GM21737 (cell line): ENCODE measurements around the gene PAPSS1.
"Not testable (repeated sequence)": the region's sequence is repeated elsewhere in the genome, so short reads cannot be mapped to it uniquely, and the experiment has no call there.

Experiments
- ATAC-seq: cut with Tn5 transposase; IDR thresholded peaks from one replicate; pipeline ENCODE4 v1.9.1; 2021; ENCODE audit warnings: mild to moderate bottlenecking, moderate library complexity; ENCODE audit not compliant: unreplicated experiment

PAPSS1 gene

DNA sequence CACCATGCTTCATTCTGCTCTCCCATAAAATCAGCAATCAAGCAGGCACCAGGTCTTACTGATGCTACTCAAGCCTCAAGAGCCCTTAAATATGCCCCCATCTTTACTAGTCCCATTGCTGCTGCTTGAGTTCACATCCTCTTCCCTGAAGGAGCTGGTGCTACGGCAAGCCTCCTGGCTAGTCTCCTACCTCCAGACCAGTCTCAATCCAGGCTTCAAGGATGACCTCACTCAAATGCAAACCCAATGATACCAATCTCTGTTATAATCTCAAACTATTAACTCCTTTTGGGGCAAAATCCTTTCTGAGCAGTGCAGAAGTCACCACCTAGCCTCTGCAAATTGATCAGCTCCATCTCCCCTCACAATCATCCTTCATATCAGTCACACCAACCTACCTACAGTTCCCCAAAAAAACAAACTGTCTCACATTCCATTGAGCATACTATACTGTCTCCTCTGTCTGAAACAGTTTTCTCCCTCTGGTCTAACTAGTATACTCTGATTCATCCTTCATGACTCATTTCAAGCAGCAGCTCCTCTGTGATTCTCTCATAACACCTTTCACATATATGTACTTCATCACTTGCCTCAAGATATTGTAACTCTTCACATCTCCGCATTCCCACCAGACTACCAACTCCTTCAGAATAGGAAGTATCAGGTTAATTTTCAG lies 30.0 kb downstream of the PAPSS1 start:
- no peak for ATAC-seq

DNA sequence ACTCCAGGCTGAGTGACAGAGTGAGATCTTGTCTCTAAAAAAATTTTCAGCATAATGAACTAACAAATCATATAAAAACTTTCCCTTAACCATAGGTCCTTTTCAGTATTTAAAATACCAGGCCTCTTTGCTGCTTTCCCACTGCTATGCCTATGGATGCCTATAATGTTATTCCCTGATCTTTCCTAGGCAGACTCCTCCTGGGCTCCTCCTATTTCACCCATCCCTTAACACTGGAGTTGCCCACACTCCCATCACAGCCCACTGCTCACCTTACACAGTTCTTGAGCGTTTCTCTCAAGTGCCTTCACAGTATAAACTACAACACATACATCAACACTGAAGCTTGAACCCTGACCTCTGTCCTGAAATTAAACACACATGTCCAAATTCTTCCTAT lies 31.6 kb downstream of the PAPSS1 start:
- ATAC-seq = no peak

DNA sequence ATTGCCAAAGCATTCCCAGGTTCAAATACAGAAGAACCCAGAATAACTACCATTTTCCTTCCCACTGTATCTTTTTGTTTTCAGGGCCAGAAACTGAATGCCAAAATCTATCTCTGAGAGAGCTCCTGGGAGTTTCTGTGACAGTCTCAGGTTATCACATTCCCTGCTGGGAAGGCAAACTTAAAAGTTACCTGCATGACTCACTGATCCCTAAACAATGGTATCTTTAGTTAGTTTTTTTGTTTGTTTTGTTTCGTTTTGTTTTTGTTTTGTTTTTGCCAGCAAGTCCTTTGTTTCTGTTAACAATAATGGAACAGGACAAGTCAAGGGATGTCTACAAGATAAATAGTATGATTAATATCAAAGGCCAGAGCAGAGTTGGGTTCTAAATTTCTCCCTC lies 34.3 kb downstream of the PAPSS1 start:
- no peak for ATAC-seq

DNA sequence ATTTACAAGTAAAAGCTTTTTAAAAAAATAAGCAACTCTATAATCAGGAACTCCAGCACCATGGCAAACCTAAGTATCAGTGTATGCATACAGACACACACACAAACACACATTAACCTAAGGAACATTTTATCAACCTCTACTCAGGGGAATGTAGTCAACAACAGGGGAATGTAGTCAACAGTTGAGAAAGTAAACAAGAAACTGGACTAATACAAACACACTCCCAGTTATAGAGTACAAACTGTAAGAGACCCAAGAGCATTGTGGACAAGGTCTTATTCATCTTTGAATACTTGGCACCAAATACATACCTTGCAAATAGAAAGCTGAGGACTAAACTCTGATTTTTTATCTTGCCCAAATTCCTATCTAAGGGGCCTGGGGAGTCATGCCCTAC lies 36.2 kb downstream of the PAPSS1 start:
- ATAC-seq = no peak

DNA sequence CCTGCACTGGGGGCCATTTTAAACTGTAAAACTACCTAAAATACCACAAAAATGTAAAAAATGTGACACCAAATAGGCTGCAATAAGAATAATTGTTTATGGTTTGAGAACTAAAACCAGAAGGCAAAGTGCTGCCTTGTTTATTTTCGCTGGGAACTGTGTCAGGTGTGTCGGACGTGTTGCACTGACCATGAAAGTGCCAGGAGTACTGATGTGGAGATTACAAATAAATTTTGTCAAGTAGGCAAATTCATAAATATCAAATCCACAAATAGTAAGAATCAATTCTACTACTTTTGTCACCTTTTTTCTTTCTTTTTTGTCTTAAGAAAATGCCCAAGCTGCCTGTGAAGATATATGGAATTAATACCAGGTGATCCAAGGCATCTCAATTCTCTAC lies 37.7 kb downstream of the PAPSS1 start:
- no peak for ATAC-seq

DNA sequence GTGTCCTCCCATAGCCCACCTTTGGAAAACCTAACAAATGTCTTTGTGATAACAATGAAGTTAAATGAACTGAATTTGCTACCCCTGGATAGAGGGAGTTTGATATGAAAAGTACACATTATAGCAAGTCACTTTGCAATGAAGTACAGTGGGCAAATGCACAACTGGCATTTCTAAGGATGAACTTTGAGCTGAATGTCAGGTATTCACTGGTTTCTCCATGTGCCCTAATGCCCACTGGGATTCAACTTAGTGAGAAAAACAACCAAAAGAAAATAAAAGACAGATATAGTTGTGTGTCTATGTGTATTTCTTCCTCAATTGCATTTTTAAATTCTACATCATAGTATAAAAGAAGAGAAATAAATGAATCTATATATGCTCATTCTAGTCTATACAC lies 51.0 kb downstream of the PAPSS1 start:
- no peak for ATAC-seq

DNA sequence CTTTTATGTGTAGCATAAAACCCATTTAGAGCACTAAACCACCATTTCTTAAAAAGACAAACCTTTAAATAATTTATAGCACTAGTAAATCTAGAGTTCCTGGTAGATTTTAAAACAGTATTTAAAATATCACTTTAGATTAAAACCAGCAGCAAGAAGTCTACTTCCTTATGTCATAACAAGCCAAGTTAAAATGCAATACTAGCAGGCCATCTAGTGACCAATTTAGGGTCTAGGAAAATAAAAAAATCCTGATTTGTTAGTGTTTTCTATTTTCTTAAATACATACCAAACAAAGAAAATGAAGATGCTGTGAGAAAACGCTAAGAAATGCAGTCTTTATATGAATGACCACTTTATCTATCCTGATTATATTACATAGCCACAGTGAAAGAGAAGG lies 53.9 kb downstream of the PAPSS1 start:
- no peak for ATAC-seq

DNA sequence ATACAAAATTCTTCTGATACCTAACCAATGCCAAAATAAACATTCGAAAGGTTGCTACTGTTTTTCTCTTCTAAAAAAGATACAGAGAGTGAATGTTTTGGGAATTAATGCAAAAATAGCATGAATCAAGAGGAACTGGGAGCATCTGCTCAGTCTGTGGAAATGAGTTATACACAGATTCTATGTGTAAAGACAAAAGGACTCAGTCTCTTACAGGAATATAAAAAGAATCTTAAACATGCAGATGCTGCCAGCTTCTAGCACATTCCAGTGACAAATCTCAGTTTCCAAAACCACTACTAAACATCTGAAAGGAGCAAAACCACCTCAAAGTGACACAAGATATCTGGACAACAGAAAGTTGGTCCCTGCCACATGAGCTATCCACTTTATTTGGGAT lies 55.0 kb downstream of the PAPSS1 start:
- ATAC-seq = no peak

DNA sequence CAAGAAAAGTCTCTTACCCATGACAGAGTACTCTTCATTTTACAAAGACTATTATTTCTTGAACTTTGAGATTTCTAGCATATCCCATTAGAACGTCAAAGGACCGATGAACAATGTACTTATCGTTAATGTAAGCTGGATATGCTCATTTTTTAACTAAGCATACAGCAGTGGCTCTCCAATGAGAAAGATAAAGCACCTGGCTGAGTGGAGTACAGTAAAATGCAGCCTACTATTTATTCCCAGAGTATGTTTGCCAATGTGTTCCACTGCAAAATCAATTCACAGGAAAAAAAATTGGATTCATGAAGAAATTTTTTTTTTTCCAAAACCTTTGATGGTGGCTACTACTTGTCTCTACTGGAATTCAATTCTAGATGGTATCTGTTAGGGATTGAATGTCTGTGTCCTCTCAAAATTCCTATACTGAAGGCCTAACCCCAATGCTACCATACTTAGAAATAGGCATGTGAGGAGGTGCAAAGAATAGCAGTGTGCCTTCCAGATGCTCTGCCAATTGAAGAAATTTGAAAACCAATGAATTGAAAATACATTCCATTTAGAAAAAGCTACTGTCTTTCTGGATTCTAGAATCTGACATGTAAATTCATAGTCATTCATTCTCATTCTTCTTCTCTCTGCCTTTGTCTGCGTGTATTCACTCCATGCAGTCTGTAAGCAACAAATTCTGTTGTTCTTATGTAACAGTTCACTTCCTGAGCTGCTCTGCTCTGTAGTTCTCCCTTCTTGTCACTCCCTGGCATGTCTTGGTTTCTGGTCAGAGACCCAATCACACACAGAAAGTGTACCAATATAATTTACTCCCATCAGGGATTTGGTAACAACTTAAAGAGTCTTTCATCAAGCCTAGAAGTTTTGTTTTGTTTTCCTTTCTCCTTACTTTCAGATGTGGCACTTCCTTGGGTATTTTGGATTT lies 61.4 kb downstream of the PAPSS1 start:
- ATAC-seq = no peak

DNA sequence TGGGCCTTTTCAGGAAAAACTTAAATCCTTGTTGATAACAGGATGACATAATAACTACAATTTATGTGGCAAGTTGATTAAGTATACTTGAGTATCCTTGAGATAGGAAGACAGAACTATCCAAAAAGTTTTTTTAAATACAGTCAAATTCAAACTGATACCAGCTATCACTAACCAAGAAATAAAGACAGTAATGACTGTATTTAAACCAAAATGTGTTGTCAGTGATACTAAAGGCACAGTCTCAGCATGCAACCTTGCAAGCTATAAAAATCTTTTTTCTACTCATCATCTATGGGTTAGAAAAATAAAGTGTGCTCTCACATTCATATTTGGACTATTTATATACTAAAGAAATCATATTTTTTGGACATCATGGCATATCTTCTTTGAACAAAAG lies 64.7 kb downstream of the PAPSS1 start:
- ATAC-seq = no peak

DNA sequence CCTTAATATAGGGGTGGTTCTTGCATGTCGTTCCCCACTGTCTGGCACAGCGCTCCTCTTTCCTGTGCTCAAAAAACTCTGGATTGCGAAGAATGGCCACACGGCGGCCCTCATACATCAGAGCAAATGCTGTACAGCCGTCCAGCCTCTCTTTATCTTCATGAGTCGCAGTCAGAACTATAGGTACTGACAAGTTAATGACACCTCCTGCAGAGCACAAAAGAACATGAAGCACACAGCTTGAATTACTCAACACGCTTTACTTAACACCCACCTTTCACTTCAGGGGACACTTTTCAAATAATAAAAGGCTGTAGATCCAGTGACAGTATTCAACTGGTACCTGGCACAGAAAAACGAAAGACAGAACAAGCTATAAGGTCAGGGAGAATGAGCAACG lies 65.3 kb downstream of the PAPSS1 start:
- ATAC-seq = no peak

DNA sequence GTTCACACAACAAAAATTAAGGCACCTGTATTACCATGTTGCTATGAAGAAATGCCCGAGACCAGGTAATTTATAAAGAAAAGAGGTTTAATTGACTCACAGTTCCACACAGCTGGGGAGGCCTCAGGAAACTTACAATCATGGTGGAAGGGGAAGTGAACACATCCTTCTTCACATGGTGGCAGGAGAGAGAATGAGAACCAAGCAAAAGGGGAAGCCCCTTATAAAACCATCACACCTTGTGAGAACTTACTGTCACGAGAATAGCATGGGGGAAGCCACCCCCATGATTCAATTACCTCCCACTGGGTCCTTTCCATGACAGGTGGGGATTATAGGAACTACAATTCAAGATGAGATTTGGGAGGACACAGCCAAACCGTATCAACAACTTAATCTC lies 68.6 kb downstream of the PAPSS1 start:
- ATAC-seq = not testable (repeated sequence)

DNA sequence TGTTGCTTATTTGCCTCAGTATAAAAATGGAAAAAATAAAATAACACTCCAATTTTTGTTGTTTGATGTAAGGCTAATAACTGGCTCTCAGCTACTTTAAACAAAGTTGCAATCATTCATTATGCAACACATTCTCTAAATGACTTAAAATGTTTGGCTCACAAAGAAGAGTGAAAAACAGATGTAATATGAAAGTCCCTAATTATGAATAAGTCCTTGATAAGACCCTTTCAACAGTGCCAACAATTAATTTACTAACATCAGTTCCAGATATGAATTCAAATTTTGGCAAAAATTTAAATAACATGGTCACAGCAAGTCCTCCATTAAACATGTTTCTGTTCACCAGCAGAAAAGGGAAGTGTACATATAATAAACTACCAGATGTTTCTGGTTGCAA lies 69.8 kb downstream of the PAPSS1 start:
- no peak for ATAC-seq

DNA sequence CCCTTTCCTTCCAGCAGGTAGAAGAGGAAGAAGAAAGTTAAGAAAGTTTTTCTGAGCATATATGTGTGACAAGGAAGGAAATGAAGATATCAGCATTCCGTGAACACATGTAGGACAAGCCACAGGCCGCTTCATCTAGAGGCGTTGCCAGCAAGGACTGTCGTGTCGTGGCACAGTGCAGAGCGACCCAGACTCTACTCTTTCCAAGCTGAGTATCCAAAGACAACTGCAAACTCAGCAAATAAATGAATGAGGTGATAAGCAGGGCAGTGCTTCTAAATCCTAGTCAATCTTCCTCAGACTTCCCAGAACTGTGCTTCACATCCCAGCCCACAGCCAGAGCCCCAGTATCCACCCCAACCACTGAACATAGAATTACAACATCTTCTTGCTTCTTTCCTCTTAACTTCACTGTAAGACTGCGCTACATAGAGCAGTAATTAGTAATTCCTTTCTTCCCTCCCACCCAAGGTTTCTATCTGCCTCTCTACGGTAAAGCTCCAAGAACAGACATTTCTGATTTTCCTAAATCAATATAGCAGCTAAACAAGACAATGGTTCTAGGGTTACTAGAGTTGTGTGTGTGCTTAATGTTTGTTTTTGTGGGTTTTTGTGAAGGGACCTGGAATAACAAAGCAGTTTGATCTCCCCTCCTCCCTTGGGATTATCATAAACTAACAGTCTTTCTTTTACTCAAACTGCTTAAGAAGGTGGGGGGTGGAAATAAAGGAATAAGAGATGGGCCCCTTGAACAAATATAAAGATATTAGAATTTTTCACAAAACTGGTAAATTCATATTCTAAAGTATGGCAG lies 71.6 kb downstream of the PAPSS1 start:
- no peak for ATAC-seq

DNA sequence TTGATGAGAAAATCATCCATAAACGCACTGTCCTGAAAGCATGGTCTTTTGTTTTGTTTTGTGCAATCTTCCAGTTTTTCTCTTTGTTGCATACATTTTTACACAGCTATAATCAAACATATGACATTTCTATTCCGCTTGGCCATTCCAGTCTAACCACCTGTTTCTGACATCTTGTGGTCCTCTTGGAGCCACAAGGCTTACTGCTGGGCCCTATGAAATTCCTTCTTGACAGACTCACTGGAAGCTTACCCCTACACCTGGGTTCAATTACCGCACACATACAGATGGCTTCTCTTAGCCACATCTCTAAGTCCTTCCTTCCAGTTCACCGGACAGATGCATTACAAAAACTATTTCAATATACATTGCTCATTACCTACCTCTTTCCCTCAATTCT lies 72.4 kb downstream of the PAPSS1 start:
- ATAC-seq = no peak

DNA sequence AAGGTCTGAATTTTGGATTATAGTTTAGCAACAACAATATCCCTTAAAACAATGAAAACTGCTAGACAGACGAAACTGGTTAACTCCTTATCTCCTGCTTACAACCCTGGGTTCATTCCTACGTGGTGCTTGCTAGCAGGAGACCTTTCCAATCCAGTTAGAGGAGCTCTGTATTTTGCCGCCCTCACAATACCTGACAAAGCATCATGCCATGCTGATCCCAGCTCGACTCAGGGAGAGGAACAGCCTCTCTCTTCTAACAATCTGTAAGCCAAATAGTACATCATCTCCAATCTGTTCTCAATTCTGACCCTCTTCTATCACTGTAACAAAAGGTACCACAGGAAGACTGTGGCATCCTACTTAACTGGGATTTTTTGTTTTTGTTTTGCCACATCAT lies 74.4 kb downstream of the PAPSS1 start:
- no peak for ATAC-seq

DNA sequence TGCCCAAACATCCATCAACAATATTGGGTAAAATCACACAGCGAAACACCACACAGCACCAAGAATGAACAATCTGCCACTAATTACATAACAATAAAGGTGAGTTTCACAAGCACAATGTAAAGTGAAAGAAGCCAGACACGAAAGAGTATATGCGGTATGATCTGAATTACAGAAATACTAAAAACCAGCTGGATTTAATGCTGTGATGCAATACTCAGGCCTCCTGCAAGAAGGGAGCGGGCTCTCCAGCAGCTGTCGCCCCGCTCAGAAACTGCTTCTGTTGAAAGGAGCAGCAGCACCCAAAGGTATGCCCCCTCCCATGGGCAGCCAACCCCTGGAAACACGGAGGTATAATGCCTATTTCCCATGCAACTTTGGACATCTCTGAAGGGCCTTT lies 77.0 kb downstream of the PAPSS1 start:
- no peak for ATAC-seq

DNA sequence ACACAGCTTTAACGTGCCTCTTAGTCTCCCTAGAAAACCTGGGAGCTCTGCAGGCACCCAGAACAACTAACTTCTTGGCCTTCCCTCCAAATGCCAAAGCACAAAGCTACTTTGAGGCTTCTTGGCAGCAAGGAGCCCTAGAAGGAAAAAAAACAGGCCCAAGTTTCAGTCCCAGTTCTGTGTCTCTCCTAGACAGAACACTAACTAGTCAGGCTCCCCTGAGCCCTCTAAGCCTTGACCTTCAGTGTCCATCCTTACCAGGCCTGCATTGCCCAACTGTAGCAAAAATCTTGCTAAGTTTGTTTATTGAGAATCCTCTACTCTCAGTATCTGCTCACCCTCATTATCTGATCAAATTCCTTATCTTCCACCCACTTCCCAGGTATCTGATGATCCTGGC lies 79.2 kb downstream of the PAPSS1 start:
- ATAC-seq = no peak

DNA sequence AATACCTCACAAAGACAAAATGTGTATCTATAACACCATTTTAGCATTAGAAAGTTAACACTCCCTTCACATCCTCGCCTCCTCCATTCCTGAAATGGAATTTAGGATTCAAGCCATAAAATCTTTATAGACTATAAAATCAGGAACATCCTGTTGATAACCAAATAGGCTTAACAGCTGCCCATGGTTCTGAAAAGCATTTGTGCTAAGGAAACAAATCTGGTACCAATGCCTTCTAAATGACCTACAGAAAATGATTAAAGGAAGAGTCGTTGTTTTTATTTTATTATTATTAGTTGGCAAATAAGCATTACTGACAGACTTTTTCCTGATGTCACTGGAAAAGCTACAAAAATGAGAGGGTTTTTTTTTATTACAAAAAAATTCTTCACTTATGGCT lies 79.8 kb downstream of the PAPSS1 start:
- no peak for ATAC-seq

DNA sequence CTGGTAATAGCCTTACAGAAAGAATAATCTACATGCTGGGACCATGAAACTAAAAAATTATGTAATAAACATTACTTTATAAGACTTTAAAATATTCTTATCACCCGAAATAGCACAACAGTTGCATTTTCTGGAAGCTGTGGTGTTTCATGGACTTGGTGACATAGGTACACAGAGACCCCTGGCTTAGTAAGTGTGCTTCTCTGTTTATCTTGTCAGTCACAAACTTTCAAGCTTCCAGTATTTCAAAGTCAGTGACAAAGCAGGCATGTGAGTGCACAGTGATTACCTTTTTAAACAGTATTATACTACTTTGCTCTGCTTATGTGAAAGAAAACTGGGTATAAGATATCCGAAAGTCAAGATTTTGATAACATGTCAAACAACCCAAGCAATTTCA lies 84.3 kb downstream of the PAPSS1 start:
- ATAC-seq = no peak

DNA sequence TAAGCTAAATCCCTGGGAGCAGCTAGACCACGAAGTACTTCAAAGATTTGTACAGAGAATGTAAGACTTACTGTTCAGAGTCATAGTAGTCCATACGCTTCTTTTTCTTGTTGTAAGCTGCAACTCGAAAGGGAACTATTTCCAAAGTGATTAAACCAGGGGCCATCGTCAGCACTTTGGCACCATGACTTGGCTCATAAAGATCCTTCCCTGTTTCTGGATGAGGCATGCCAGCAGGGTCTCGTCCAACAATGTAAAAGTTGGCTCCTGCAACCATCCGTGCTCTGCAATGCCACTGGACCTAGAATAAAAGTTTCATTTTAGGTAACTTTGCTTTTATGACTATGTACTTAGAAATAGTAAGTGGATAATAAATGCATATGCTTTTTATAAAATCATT lies 88.5 kb downstream of the PAPSS1 start:
- ATAC-seq = no peak
